Transverse colon (tissue), 4 donors: ENCODE data around the gene NR3C2. TPM values are rescaled to one million over a fixed set of nuclear protein-coding genes. Genes with fewer than 3 reads are reported as not detected.

ENCODE experiments used
- DNase-seq: peaks from one replicate; pipeline ENCODE4 v3.0.0-alpha.2; 2019
- H3K27ac ChIP-seq, 4 donors: fragments of 200-600 bp; sonication (generic); 2 replicates each; pipeline ENCODE4 v1.5.1; 2016 to 2018; ENCODE audit warnings: inconsistent platforms in 4 of 4
- H3K27me3 ChIP-seq: fragments of 200-600 bp; sonication (generic); 2 replicates; pipeline ENCODE4 v1.5.1; 2017; ENCODE audit warnings: inconsistent platforms
- H3K36me3 ChIP-seq, 4 donors: fragments of 200-600 bp; sonication (generic); 2 replicates each; pipeline ENCODE4 v1.5.1; 2017 to 2019; ENCODE audit warnings: inconsistent platforms in 4 of 4
- H3K4me1 ChIP-seq, 4 donors: fragments of 200-600 bp; sonication (generic); 2 replicates each; pipeline ENCODE4 v1.5.1; 2017 to 2020; ENCODE audit warnings: inconsistent platforms in 4 of 4
- H3K4me3 ChIP-seq, 4 donors: fragments of 200-600 bp; sonication (generic); 1 replicate in 1 of 4; 2 replicates in 3 of 4; pipeline versions ENCODE4 v1.5.1 to v1.6.1; 2017 to 2019; ENCODE audit warnings: inconsistent platforms in 4 of 4
- H3K9me3 ChIP-seq, 2 donors: fragments of 200-600 bp; sonication (generic); 2 replicates each; pipeline ENCODE4 v1.5.1; 2017 to 2019; ENCODE audit warnings: inconsistent platforms in 2 of 2
- EP300 ChIP-seq: sonication (generic); formaldehyde crosslinking; IDR thresholded peaks from one replicate; pipeline ENCODE4 v1.6.1; 2017; ENCODE audit warnings: antibody characterized with exemption, low read depth
- POLR2A ChIP-seq: fragments of 450-650 bp; IDR thresholded peaks from one replicate; pipeline ENCODE4 v1.6.1; 2016; ENCODE audit warnings: antibody characterized with exemption, mild to moderate bottlenecking, moderate library complexity
- POLR2AphosphoS5 ChIP-seq, 3 donors: sonication (generic); formaldehyde crosslinking; IDR thresholded peaks; one replicate each; pipeline ENCODE4 v1.6.1; 2016; ENCODE audit warnings: antibody characterized with exemption in 3 of 3
- WGBS, 2 donors: methylation state at CpG; one replicate each; pipeline ENCODE4 v1.1.5; 2018; ENCODE audit warnings: low coverage in 1 of 2; 5-methylcytosine and 5-hydroxymethylcytosine counted together
- in situ Hi-C, 4 donors: fragments of 200-750 bp; cut with MboI; loops; one replicate each; pipeline versions ENCODE4 v1.15.0 to v1.15.1; 2017; ENCODE audit warnings: low sequenced_read_pairs in 3 of 4, low pct_ligation_motif_present in 1 of 4, low pct_unique_long_range_greater_than_20kb in 1 of 4
- intact Hi-C: fragments of 100-400 bp; cut with DNase I; formaldehyde crosslinking; loops from one replicate; pipeline ENCODE4 v1.15.1; 2023; ENCODE audit warnings: low total_unique reads
- total RNA-seq, 4 donors: library from RNA; depleted of rRNA; stranded (reverse); fragments of >200 nt; gene quantifications; one replicate each; pipeline ENCODE4 v1.1.0, GENCODE V29; 2016
- TF ChIP-seq, protein P1 (sequence below), 5 experiments: fragments of 200-600 bp in 3 of 5; fragments of 450-650 bp in 2 of 5; sonication (generic) in 3 of 5; IDR thresholded peaks; 1 replicate in 2 of 5; 2 replicates in 3 of 5; pipeline ENCODE4 v1.5.1; 2016 to 2017; ENCODE audit warnings: antibody characterized with exemption in 5 of 5, inconsistent platforms in 3 of 5, mild to moderate bottlenecking in 2 of 5, moderate library complexity in 1 of 5

Gene NR3C2
- total RNA-seq, 4 donors from 2014 or later = 55.5 to 147 (median 125) TPM

DNA sequence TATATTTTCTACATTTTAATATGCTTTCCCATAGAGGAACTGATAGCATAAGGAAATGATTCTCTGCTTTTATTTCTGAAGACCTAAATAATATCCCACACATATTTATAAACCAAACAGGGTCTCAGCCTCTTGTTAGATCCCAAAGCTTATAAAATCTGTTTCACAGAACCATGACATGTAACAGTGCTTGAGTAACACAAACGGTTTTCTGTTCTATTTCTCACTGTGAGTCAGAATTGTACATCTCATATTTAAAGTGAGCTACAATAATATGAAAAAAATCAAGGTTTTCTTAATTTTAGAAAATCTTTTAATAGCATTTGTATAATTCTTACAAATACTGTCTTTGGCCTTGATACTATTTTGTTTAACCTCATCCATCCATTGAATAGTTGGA lies 51.2 kb downstream of the NR3C2 start:
- Histone ChIP-seq H3K4me3 (no peak overlapping the region), H3K9me3 (no peaks in the 10 kb centered on the region), H3K27me3 (no peaks in the 10 kb centered on the region), H3K27ac (no peak overlapping the region), H3K36me3 (no peaks in the 10 kb centered on the region), H3K4me1 (peaks cover 0 to 11% (median 6%) of the 10 kb centered on the region in 4 donors)
- no peak for TF ChIP-seq POLR2A
- TF ChIP-seq POLR2AphosphoS5 (IDR thresholded peaks at IDR 0.05) = no peak
- TF ChIP-seq, protein P1, sequence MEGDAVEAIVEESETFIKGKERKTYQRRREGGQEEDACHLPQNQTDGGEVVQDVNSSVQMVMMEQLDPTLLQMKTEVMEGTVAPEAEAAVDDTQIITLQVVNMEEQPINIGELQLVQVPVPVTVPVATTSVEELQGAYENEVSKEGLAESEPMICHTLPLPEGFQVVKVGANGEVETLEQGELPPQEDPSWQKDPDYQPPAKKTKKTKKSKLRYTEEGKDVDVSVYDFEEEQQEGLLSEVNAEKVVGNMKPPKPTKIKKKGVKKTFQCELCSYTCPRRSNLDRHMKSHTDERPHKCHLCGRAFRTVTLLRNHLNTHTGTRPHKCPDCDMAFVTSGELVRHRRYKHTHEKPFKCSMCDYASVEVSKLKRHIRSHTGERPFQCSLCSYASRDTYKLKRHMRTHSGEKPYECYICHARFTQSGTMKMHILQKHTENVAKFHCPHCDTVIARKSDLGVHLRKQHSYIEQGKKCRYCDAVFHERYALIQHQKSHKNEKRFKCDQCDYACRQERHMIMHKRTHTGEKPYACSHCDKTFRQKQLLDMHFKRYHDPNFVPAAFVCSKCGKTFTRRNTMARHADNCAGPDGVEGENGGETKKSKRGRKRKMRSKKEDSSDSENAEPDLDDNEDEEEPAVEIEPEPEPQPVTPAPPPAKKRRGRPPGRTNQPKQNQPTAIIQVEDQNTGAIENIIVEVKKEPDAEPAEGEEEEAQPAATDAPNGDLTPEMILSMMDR (IDR thresholded peaks at IDR 0.05) = no peak
- no peak for TF ChIP-seq EP300
- intact Hi-C loops (no loop called here), in situ Hi-C loops (no loop called here)
- WGBS, 2 donors = 14 to 35% methylated on average over 1 of the region's 1 CpG
- DNase-seq = no peak

- TF ChIP-seq, protein P1 (IDR thresholded peaks at IDR 0.05) = no peak
- H3K27me3 ChIP-seq = no peaks in the 10 kb centered on the region
- in situ Hi-C loops = no loop called here
- H3K9me3 ChIP-seq = no peaks in the 10 kb centered on the region
- intact Hi-C loops = no loop called here
- no peaks in the 10 kb centered on the region for H3K36me3 ChIP-seq
- H3K4me1 ChIP-seq = peaks cover 0 to 8% (median 3%) of the 10 kb centered on the region in 4 donors
- no peak overlapping the region for H3K27ac ChIP-seq
- 78 to 79% methylated on average over 3 of the region's 3 CpGs for WGBS, 2 donors
- H3K4me3 ChIP-seq = no peak overlapping the region
- no peak for DNase-seq
These were observed 51.9 kb downstream of the NR3C2 start for GRCh38 chr4:148390311-148390710.

- in situ Hi-C loops = no loop called here
- Histone ChIP-seq H3K4me3 (no peak overlapping the region), H3K27me3 (no peaks in the 10 kb centered on the region), H3K4me1 (peaks cover 6 to 35% (median 11%) of the 10 kb centered on the region in 4 donors), H3K27ac (no peak overlapping the region), H3K36me3 (no peaks in the 10 kb centered on the region), H3K9me3 (no peaks in the 10 kb centered on the region)
- 81 to 90% methylated on average over 4 of the region's 4 CpGs for WGBS, 2 donors
- no peak for DNase-seq
- TF ChIP-seq POLR2A (no peak), EP300 (no peak), POLR2AphosphoS5 (IDR thresholded peaks at IDR 0.05) (no peak)
- TF ChIP-seq, protein P1 (IDR thresholded peaks at IDR 0.05) = no peak
- intact Hi-C loops = no loop called here
These were observed 61.9 kb downstream of the NR3C2 start for GRCh38 chr4:148380291-148380690.

- Histone ChIP-seq H3K27ac (peak overlapping the region; percentile 23 to 68 (median 62)), H3K36me3 (no peaks in the 10 kb centered on the region), H3K4me1 (peaks cover 6 to 31% (median 11%) of the 10 kb centered on the region in 4 donors), H3K9me3 (no peaks in the 10 kb centered on the region), H3K27me3 (no peaks in the 10 kb centered on the region), H3K4me3 (peak overlapping the region in 1 of 4 donors; percentile 31)
- in situ Hi-C loops (no loop called here), intact Hi-C loops (no loop called here)
- TF ChIP-seq POLR2A (no peak), POLR2AphosphoS5 (IDR thresholded peaks at IDR 0.05) (peak in 2 of 3 donors; percentile 58 to 61)
- DNase-seq = peak; percentile 72
- WGBS, 2 donors = 1 to 13% methylated on average over 3 of the region's 3 CpGs
These were observed 66.1 kb downstream of the NR3C2 start for GRCh38 chr4:148376151-148376550.

DNA sequence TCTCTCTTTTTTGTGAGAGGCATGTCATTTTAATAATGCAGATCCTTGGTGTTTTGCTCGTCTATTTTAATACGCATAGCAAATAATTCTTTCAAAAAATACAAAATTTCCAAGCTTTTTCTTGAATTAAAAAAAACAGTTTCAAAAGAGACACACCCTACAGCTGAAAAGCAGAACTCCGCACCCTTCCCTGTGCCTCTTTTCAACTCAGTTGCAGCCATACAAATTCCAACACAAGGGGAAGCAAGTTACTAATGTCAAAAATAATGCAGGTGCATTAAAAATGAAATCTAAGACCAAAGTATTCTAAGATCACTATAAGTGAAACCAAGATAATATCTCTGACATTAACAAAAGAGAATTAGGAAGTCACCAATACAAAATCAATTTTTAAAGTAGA lies 66.6 kb downstream of the NR3C2 start:
- TF ChIP-seq POLR2A (no peak), EP300 (no peak)
- TF ChIP-seq, protein P1 (IDR thresholded peaks at IDR 0.05) = no peak
- WGBS, 2 donors = 58 to 63% methylated on average over 3 of the region's 3 CpGs
- H3K27ac ChIP-seq = peak overlapping the region in 3 of 4 donors; percentile 58 to 68 (median 67)
- peaks cover 6 to 31% (median 11%) of the 10 kb centered on the region in 4 donors for H3K4me1 ChIP-seq
- in situ Hi-C loops (no loop called here), intact Hi-C loops (no loop called here)
- H3K4me3 ChIP-seq = peak overlapping the region in 1 of 4 donors; percentile 31
- no peak for DNase-seq
- H3K36me3 ChIP-seq = no peaks in the 10 kb centered on the region
- H3K9me3 ChIP-seq = no peaks in the 10 kb centered on the region
- H3K27me3 ChIP-seq = no peaks in the 10 kb centered on the region
